Caco-2 (cell line): ENCODE data around the gene MEF2C. TPM values are rescaled to one million over a fixed set of nuclear protein-coding genes. Genes with fewer than 3 reads are reported as not detected.

Experiments
- BruUV-seq: library from RNA; stranded (reverse); fragments of 400-500 nt; replicated peaks from 2 replicates; lab custom pipeline; 2021; lab: Mats Ljungman, UMichigan
- CTCF ChIA-PET: fragments of 300-600 bp; sonication (Branson Sonifier 250); formaldehyde crosslinking; loops from one replicate; lab custom pipeline; 2022; ENCODE audit warnings: antibody characterized with exemption; lab: Charles Lee
- POLR2A ChIA-PET: fragments of 300-600 bp; sonication (Branson Sonifier 250); formaldehyde crosslinking; loops from one replicate; lab custom pipeline; 2022; ENCODE audit warnings: antibody characterized with exemption; lab: Charles Lee
- DNase-seq, 2 experiments: peaks; one replicate each; pipeline versions ENCODE4 v3.0.0 to v3.0.0-alpha.2; 2020 to 2022
- H3K27me3 ChIP-seq: replicated peaks from 2 replicates; pipeline ENCODE4 v1.6.0; 2011; ENCODE audit warnings: low read length; ENCODE audit not compliant: control insufficient read depth, insufficient read depth
- H3K36me3 ChIP-seq: 2 replicates; pipeline ENCODE4 v1.5.1; 2011; ENCODE audit warnings: low read length; ENCODE audit not compliant: control insufficient read depth, insufficient read depth
- H3K4me1 ChIP-seq: fragments of 250-450 bp; sonication (Bioruptor Pico); 2 replicates; pipeline ENCODE4 v1.5.1; 2020; ENCODE audit warnings: mild to moderate bottlenecking
- H3K4me3 ChIP-seq: 2 replicates; pipeline ENCODE4 v1.5.1; 2011; ENCODE audit warnings: low read depth, mild to moderate bottlenecking, control low read depth, low read length
- H3K9me3 ChIP-seq: fragments of 250-450 bp; sonication (Bioruptor Pico); 2 replicates; pipeline ENCODE4 v1.5.1; 2020; ENCODE audit warnings: mild to moderate bottlenecking, moderate library complexity
- H3K27ac Mint-ChIP-seq: one replicate; pipeline ENCODE4 v1.8.0; 2022; ENCODE audit warnings: mixed read lengths; ENCODE audit not compliant: unreplicated experiment
- H3K27me3 Mint-ChIP-seq: one replicate; pipeline ENCODE4 v1.8.0; 2022; ENCODE audit warnings: mixed read lengths; ENCODE audit not compliant: insufficient read depth, unreplicated experiment
- H3K36me3 Mint-ChIP-seq: one replicate; pipeline ENCODE4 v1.8.0; 2022; ENCODE audit warnings: mild to moderate bottlenecking, mixed read lengths; ENCODE audit not compliant: insufficient read depth, unreplicated experiment
- H3K4me1 Mint-ChIP-seq: one replicate; pipeline ENCODE4 v1.8.0; 2022; ENCODE audit warnings: low read depth, mixed read lengths; ENCODE audit not compliant: unreplicated experiment
- H3K4me3 Mint-ChIP-seq: one replicate; pipeline ENCODE4 v1.8.0; 2022; ENCODE audit warnings: mild to moderate bottlenecking, moderate library complexity, mixed read lengths; ENCODE audit not compliant: unreplicated experiment
- H3K9me3 Mint-ChIP-seq: one replicate; pipeline ENCODE4 v1.8.0; 2022; ENCODE audit warnings: mixed read lengths; ENCODE audit not compliant: unreplicated experiment
- intact Hi-C: fragments of 100-400 bp; cut with micrococcal nuclease; formaldehyde crosslinking; loops from one replicate; pipeline ENCODE4 v1.10.0; 2022; ENCODE audit not compliant: unreplicated experiment
- total RNA-seq: library from RNA; stranded (reverse); gene quantifications from 2 replicates; pipeline ENCODE4 v1.2.3, GENCODE V29; 2022
- TF ChIP-seq, protein P1 (sequence below), 2 experiments: fragments of 200-600 bp in 1 of 2; IDR thresholded peaks; 1 replicate in 1 of 2; 2 replicates in 1 of 2; pipeline versions ENCODE4 v1.5.1 to v1.8.0; 2011 to 2022; ENCODE audit warnings: antibody characterized with exemption in 1 of 2, control low read depth in 1 of 2, inconsistent platforms in 1 of 2, low read depth in 1 of 2, low read length in 1 of 2, mild to moderate bottlenecking in 1 of 2, moderate library complexity in 1 of 2; ENCODE audit not compliant: insufficient read depth in 1 of 2, severe bottlenecking in 1 of 2, unreplicated experiment in 1 of 2

MEF2C gene
- total RNA-seq, 1 experiment from 2014 or later = 1.5 TPM

DNA sequence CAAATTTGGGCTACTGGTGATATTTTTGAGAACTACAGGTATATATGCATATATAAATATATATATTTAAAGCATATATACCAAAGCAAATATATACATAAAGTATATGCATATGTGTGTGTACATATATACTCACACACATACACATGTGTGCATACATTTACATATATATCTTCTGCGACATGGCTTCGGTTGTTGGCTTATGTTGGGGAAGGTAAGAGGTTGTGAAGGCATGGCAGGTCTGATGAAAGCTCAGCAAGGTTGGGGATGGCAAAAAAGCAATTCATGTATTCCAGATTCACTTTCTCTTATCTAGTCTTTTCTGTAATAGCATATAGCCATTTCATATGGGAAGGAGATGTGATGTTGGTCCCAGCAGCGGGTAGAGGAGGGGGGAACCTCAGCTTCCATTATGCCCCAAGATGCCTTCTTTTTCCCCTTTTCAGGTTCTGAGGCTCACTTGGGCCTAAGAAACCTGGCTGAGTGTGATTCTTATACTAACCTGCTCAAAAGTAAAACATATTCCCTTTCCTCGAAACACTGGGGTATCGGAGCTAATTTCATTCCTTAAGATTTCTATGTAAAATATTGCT is 201.7 kb downstream of the MEF2C start:
- H3K4me1 ChIP-seq = 0 out of 2 replicates have a peak, but pooled peaks cover 9% of the 10 kb centered on the region
- no peak overlapping the region for H3K4me3 ChIP-seq
- peaks cover 2% of the 10 kb centered on the region for H3K27me3 ChIP-seq
- no peaks in the 10 kb centered on the region for H3K9me3 ChIP-seq
- POLR2A ChIA-PET = no interaction called here
- Mint-ChIP-seq H3K4me1 (peaks cover 10% of the 10 kb centered on the region), H3K36me3 (no peaks in the 10 kb centered on the region), H3K9me3 (no peaks in the 10 kb centered on the region), H3K27ac (no peak overlapping the region), H3K4me3 (no peak overlapping the region), H3K27me3 (peaks cover 52% of the 10 kb centered on the region)
- no peak for DNase-seq
- intact Hi-C loops = no loop called here
- CTCF ChIA-PET = no interaction called here
- H3K36me3 ChIP-seq = no peaks in the 10 kb centered on the region
- TF ChIP-seq, protein P1, sequence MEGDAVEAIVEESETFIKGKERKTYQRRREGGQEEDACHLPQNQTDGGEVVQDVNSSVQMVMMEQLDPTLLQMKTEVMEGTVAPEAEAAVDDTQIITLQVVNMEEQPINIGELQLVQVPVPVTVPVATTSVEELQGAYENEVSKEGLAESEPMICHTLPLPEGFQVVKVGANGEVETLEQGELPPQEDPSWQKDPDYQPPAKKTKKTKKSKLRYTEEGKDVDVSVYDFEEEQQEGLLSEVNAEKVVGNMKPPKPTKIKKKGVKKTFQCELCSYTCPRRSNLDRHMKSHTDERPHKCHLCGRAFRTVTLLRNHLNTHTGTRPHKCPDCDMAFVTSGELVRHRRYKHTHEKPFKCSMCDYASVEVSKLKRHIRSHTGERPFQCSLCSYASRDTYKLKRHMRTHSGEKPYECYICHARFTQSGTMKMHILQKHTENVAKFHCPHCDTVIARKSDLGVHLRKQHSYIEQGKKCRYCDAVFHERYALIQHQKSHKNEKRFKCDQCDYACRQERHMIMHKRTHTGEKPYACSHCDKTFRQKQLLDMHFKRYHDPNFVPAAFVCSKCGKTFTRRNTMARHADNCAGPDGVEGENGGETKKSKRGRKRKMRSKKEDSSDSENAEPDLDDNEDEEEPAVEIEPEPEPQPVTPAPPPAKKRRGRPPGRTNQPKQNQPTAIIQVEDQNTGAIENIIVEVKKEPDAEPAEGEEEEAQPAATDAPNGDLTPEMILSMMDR (IDR thresholded peaks at IDR 0.05; ENCODE audit: insufficient read depth in 1 of 2, low read depth in 1 of 2, low read length in 1 of 2, severe bottlenecking in 1 of 2, unreplicated experiment in 1 of 2) = no peak
- BruUV-seq = no TSS peak

- TF ChIP-seq, protein P1 (IDR thresholded peaks at IDR 0.05; ENCODE audit: insufficient read depth in 1 of 2, low read depth in 1 of 2, low read length in 1 of 2, severe bottlenecking in 1 of 2, unreplicated experiment in 1 of 2) = peak; percentile 92
- peaks cover 1% of the 10 kb centered on the region for H3K27me3 ChIP-seq
- Mint-ChIP-seq H3K36me3 (no peaks in the 10 kb centered on the region), H3K9me3 (no peaks in the 10 kb centered on the region), H3K27ac (no peak overlapping the region), H3K4me3 (peak overlapping the region; percentile 48), H3K4me1 (peaks cover 11% of the 10 kb centered on the region), H3K27me3 (peaks cover 50% of the 10 kb centered on the region)
- intact Hi-C loops = loop anchor here (1.0 kb wide), 2 partner anchors 539 to 899 kb away; no protein-coding TSS in a partner anchor
- peak; percentile 58 to 86 for DNase-seq
- H3K4me3 ChIP-seq = peak overlapping the region; percentile 32
- H3K9me3 ChIP-seq = no peaks in the 10 kb centered on the region
- ChIA-PET POLR2A (no interaction called here), CTCF (interaction anchor here (0.6 to 1.3 kb wide), 3 partner anchors 20 to 899 kb away, joined by 3 to 6 read pairs (median 3); no protein-coding TSS in a partner anchor)
- 0 out of 2 replicates have a peak, but pooled peaks cover 9% of the 10 kb centered on the region for H3K4me1 ChIP-seq
- BruUV-seq = no TSS peak
- H3K36me3 ChIP-seq = no peaks in the 10 kb centered on the region
These were observed 202.5 kb downstream of the MEF2C start for GRCh38 chr5:88680253-88681132.

DNA sequence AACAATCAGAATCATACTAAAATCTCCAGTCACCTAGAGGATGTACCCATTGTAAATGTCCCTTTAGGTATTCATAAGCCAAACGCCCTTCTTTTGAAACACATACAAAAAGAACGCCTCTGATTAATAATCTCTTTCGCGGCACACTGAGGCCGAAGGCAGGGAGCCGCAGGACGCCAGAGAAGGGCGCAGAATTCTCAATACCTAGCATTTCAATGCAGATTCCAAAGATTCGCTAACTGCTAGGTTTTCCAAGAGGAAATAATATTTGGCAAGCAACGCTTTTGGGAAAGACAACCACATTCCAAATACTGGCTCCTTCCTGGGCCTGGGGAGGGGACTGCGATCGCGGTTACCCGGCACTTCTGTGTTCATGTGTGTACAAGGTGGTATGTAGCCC is 203.3 kb downstream of the MEF2C start:
- DNase-seq = no peak
- Histone ChIP-seq H3K4me3 (no peak overlapping the region), H3K36me3 (no peaks in the 10 kb centered on the region), H3K27me3 (peaks cover 2% of the 10 kb centered on the region), H3K9me3 (no peaks in the 10 kb centered on the region), H3K4me1 (0 out of 2 replicates have a peak, but pooled peaks cover 9% of the 10 kb centered on the region)
- POLR2A ChIA-PET = no interaction called here
- no peak overlapping the region for H3K27ac Mint-ChIP-seq
- TF ChIP-seq, protein P1 (IDR thresholded peaks at IDR 0.05; ENCODE audit: insufficient read depth in 1 of 2, low read depth in 1 of 2, low read length in 1 of 2, severe bottlenecking in 1 of 2, unreplicated experiment in 1 of 2) = no peak
- CTCF ChIA-PET = interaction anchor here (0.6 to 1.3 kb wide), 3 partner anchors 19 to 898 kb away, joined by 3 to 6 read pairs (median 3); no protein-coding TSS in a partner anchor
- H3K36me3 Mint-ChIP-seq = no peaks in the 10 kb centered on the region
- peaks cover 17% of the 10 kb centered on the region for H3K4me1 Mint-ChIP-seq
- no peak overlapping the region for H3K4me3 Mint-ChIP-seq
- BruUV-seq = no TSS peak
- no peaks in the 10 kb centered on the region for H3K9me3 Mint-ChIP-seq
- peaks cover 51% of the 10 kb centered on the region for H3K27me3 Mint-ChIP-seq
- intact Hi-C loops = loop anchor here (1.0 kb wide), 2 partner anchors 538 to 898 kb away; no protein-coding TSS in a partner anchor
